GM23338 (cell line): Measurements from ENCODE around the gene FBN3. TPM values are rescaled to one million over a fixed set of nuclear protein-coding genes. Genes with fewer than 3 reads are reported as not detected.

Experiments
- ATAC-seq: fragments of 200-7000 bp; cut with Tn5 transposase; 3 replicates; pipeline ENCODE4 v1.9.1; 2020
- DNase-seq: peaks from one replicate; pipeline ENCODE4 v3.0.0-alpha.2; 2015; ENCODE audit warnings: low spot score
- H2AFZ ChIP-seq: fragments of 200-600 bp; sonication (generic); 2 replicates; pipeline ENCODE4 v1.8.0; 2016; ENCODE audit warnings: antibody characterized with exemption, mild to moderate bottlenecking, moderate library complexity
- H3F3A ChIP-seq: fragments of 200-600 bp; sonication (generic); replicated peaks from 2 replicates; pipeline ENCODE4 v1.8.0; 2017; ENCODE audit warnings: antibody characterized with exemption, mixed run types, low read depth
- H3K27ac ChIP-seq: fragments of 200-600 bp; sonication (generic); 2 replicates; pipeline ENCODE4 v1.6.1; 2016; ENCODE audit warnings: low read depth
- H3K27me3 ChIP-seq: fragments of 200-600 bp; sonication (generic); 2 replicates; pipeline ENCODE4 v1.8.0; 2016; ENCODE audit warnings: mild to moderate bottlenecking, mixed run types, moderate library complexity; ENCODE audit not compliant: insufficient read depth
- H3K36me3 ChIP-seq: fragments of 200-600 bp; sonication (generic); 2 replicates; pipeline ENCODE4 v1.8.0; 2016; ENCODE audit warnings: mild to moderate bottlenecking; ENCODE audit not compliant: insufficient read depth
- H3K4me1 ChIP-seq: fragments of 200-600 bp; sonication (generic); 2 replicates; pipeline ENCODE4 v1.8.0; 2016; ENCODE audit warnings: mild to moderate bottlenecking, moderate library complexity; ENCODE audit not compliant: insufficient read depth
- H3K4me2 ChIP-seq: fragments of 200-600 bp; sonication (generic); 2 replicates; pipeline ENCODE4 v1.7.1; 2017; ENCODE audit warnings: mixed run types
- H3K4me3 ChIP-seq: fragments of 200-600 bp; sonication (generic); 2 replicates; pipeline ENCODE4 v1.6.1; 2016; ENCODE audit warnings: mixed run types
- H3K79me2 ChIP-seq: fragments of 200-600 bp; sonication (generic); replicated peaks from 2 replicates; pipeline ENCODE4 v1.8.0; 2017; ENCODE audit warnings: mild to moderate bottlenecking; ENCODE audit not compliant: insufficient read depth
- H3K9me2 ChIP-seq: fragments of 200-600 bp; sonication (generic); 2 replicates; pipeline ENCODE4 v1.8.0; 2017; ENCODE audit not compliant: insufficient read depth
- H4K20me1 ChIP-seq: fragments of 200-600 bp; sonication (generic); replicated peaks from 2 replicates; pipeline ENCODE4 v1.8.0; 2017; ENCODE audit warnings: mild to moderate bottlenecking; ENCODE audit not compliant: insufficient read depth
- H3K27ac Mint-ChIP-seq: 2 replicates; pipeline ENCODE4 v1.8.0; 2020; ENCODE audit warnings: inconsistent platforms, mild to moderate bottlenecking, moderate library complexity, mixed read lengths
- H3K27me3 Mint-ChIP-seq: 3 replicates; pipeline ENCODE4 v1.8.0; 2022; ENCODE audit warnings: low read depth, mild to moderate bottlenecking, moderate library complexity, mixed read lengths, inconsistent platforms; ENCODE audit not compliant: insufficient read depth, poor library complexity
- H3K36me3 Mint-ChIP-seq: 3 replicates; pipeline ENCODE4 v1.8.0; 2021; ENCODE audit warnings: low read depth, mild to moderate bottlenecking, inconsistent platforms, moderate library complexity, mixed read lengths
- H3K4me1 Mint-ChIP-seq: 3 replicates; pipeline ENCODE4 v1.8.0; 2020; ENCODE audit warnings: mild to moderate bottlenecking, inconsistent platforms, mixed read lengths
- H3K4me3 Mint-ChIP-seq: 3 replicates; pipeline ENCODE4 v1.8.0; 2021; ENCODE audit warnings: moderate library complexity, mild to moderate bottlenecking, inconsistent platforms, mixed read lengths
- H3K9me3 Mint-ChIP-seq: 3 replicates; pipeline ENCODE4 v1.8.0; 2020; ENCODE audit warnings: moderate library complexity, mild to moderate bottlenecking, inconsistent platforms, mixed read lengths
- CREB1 ChIP-seq: fragments of 250-450 bp; sonication (Bioruptor Pico); IDR thresholded peaks from 2 replicates; pipeline ENCODE4 v1.5.0; 2020; ENCODE audit warnings: low read depth, mild to moderate bottlenecking, moderate library complexity
- ETS1 ChIP-seq: IDR thresholded peaks from 2 replicates; pipeline ENCODE4 v1.6.1; 2016; ENCODE audit warnings: antibody characterized with exemption
- EZH2phosphoT487 ChIP-seq: fragments of 200-600 bp; sonication (generic); IDR thresholded peaks from one replicate; pipeline ENCODE4 v1.8.1; 2018; ENCODE audit warnings: antibody characterized with exemption; ENCODE audit not compliant: unreplicated experiment
- ZNF114 ChIP-seq: fragments of 250-450 bp; sonication (Bioruptor Pico); IDR thresholded peaks from 2 replicates; pipeline ENCODE4 v1.5.0; 2020; ENCODE audit warnings: mild to moderate bottlenecking, moderate library complexity
- polyA plus RNA-seq: library from polyadenylated mRNA; unstranded; fragments of >200 nt; fragmentation: Nextera tagmentation; extraction: Ambion mirVana; gene quantifications from 2 replicates; pipeline ENCODE4 v1.2.1, GENCODE V29; 2016
- total RNA-seq: library from RNA; depleted of rRNA; stranded (reverse); fragments of >200 nt; shearing (Covaris generic); gene quantifications from 2 replicates; pipeline ENCODE4 v1.2.3, GENCODE V29; 2014
- TF ChIP-seq, protein P1 (sequence below): IDR thresholded peaks from one replicate; pipeline ENCODE4 v1.6.1; 2018; ENCODE audit warnings: antibody characterized with exemption; ENCODE audit not compliant: unreplicated experiment
- TF ChIP-seq, protein P2 (sequence below): fragments of 250-450 bp; sonication (Bioruptor Pico); IDR thresholded peaks from 2 replicates; pipeline ENCODE4 v1.5.0; 2020; ENCODE audit warnings: mild to moderate bottlenecking, moderate library complexity

The FBN3 gene
- total and polyA plus RNA-seq, 2 experiments from 2014 or later = 8.5 to 54.5 TPM

DNA sequence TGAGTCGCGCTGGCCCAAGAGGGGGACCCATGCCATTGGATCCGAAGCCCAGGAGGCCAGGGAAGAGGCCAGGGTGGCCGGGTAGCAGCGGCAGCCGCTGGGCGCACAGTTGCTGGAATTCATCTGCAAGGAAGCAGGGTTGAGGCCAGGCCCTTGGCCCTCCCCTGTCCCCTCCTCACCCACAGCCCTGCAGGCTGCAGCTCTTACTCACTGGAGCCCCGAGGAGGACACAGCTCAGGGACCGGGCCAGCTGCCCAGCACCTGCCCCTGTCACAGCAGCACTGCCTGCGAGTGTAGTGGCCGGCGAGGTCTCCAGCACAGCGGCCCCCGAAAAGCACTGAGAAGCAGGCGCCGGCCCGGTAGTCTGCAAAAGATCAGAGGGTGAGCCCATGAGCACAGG, 11.2 kb downstream of the FBN3 start (continued):
- TF ChIP-seq, protein P1, sequence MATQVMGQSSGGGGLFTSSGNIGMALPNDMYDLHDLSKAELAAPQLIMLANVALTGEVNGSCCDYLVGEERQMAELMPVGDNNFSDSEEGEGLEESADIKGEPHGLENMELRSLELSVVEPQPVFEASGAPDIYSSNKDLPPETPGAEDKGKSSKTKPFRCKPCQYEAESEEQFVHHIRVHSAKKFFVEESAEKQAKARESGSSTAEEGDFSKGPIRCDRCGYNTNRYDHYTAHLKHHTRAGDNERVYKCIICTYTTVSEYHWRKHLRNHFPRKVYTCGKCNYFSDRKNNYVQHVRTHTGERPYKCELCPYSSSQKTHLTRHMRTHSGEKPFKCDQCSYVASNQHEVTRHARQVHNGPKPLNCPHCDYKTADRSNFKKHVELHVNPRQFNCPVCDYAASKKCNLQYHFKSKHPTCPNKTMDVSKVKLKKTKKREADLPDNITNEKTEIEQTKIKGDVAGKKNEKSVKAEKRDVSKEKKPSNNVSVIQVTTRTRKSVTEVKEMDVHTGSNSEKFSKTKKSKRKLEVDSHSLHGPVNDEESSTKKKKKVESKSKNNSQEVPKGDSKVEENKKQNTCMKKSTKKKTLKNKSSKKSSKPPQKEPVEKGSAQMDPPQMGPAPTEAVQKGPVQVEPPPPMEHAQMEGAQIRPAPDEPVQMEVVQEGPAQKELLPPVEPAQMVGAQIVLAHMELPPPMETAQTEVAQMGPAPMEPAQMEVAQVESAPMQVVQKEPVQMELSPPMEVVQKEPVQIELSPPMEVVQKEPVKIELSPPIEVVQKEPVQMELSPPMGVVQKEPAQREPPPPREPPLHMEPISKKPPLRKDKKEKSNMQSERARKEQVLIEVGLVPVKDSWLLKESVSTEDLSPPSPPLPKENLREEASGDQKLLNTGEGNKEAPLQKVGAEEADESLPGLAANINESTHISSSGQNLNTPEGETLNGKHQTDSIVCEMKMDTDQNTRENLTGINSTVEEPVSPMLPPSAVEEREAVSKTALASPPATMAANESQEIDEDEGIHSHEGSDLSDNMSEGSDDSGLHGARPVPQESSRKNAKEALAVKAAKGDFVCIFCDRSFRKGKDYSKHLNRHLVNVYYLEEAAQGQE = no peak
- TF ChIP-seq CREB1 (CRISPR knock-in tag) = no peak
- TF ChIP-seq, protein P2, sequence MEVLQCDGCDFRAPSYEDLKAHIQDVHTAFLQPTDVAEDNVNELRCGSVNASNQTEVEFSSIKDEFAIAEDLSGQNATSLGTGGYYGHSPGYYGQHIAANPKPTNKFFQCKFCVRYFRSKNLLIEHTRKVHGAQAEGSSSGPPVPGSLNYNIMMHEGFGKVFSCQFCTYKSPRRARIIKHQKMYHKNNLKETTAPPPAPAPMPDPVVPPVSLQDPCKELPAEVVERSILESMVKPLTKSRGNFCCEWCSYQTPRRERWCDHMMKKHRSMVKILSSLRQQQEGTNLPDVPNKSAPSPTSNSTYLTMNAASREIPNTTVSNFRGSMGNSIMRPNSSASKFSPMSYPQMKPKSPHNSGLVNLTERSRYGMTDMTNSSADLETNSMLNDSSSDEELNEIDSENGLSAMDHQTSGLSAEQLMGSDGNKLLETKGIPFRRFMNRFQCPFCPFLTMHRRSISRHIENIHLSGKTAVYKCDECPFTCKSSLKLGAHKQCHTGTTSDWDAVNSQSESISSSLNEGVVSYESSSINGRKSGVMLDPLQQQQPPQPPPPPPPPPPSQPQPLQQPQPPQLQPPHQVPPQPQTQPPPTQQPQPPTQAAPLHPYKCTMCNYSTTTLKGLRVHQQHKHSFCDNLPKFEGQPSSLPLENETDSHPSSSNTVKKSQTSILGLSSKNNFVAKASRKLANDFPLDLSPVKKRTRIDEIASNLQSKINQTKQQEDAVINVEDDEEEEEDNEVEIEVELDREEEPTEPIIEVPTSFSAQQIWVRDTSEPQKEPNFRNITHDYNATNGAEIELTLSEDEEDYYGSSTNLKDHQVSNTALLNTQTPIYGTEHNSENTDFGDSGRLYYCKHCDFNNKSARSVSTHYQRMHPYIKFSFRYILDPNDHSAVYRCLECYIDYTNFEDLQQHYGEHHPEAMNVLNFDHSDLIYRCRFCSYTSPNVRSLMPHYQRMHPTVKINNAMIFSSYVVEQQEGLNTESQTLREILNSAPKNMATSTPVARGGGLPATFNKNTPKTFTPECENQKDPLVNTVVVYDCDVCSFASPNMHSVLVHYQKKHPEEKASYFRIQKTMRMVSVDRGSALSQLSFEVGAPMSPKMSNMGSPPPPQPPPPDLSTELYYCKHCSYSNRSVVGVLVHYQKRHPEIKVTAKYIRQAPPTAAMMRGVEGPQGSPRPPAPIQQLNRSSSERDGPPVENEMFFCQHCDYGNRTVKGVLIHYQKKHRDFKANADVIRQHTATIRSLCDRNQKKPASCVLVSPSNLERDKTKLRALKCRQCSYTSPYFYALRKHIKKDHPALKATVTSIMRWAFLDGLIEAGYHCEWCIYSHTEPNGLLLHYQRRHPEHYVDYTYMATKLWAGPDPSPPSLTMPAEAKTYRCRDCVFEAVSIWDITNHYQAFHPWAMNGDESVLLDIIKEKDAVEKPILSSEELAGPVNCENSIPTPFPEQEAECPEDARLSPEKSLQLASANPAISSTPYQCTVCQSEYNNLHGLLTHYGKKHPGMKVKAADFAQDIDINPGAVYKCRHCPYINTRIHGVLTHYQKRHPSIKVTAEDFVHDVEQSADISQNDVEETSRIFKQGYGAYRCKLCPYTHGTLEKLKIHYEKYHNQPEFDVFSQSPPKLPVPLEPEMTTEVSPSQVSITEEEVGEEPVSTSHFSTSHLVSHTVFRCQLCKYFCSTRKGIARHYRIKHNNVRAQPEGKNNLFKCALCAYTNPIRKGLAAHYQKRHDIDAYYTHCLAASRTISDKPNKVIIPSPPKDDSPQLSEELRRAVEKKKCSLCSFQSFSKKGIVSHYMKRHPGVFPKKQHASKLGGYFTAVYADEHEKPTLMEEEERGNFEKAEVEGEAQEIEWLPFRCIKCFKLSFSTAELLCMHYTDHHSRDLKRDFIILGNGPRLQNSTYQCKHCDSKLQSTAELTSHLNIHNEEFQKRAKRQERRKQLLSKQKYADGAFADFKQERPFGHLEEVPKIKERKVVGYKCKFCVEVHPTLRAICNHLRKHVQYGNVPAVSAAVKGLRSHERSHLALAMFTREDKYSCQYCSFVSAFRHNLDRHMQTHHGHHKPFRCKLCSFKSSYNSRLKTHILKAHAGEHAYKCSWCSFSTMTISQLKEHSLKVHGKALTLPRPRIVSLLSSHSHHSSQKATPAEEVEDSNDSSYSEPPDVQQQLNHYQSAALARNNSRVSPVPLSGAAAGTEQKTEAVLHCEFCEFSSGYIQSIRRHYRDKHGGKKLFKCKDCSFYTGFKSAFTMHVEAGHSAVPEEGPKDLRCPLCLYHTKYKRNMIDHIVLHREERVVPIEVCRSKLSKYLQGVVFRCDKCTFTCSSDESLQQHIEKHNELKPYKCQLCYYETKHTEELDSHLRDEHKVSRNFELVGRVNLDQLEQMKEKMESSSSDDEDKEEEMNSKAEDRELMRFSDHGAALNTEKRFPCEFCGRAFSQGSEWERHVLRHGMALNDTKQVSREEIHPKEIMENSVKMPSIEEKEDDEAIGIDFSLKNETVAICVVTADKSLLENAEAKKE (CRISPR knock-in tag) = no peak

- Mint-ChIP-seq H3K9me3 (no peaks in the 10 kb centered on the region; the same call in 2 of the 3 replicates), H3K27ac (no peak overlapping the region), H3K36me3 (peaks cover 61% of the 10 kb centered on the region), H3K4me1 (peaks cover 3% of the 10 kb centered on the region; the same call in 2 of the 3 replicates), H3K27me3 (peaks cover 2% of the 10 kb centered on the region), H3K4me3 (no peak overlapping the region)
- Histone ChIP-seq H4K20me1 (no peaks in the 10 kb centered on the region; the same call in 1 of the 2 replicates), H3K4me2 (no peak overlapping the region), H3K36me3 (no peaks in the 10 kb centered on the region; the same call in none of the 2 replicates), H2AFZ (no peak overlapping the region), H3K4me1 (no peaks in the 10 kb centered on the region), H3K9me2 (no peaks in the 10 kb centered on the region), H3F3A (no peaks in the 10 kb centered on the region), H3K79me2 (no peaks in the 10 kb centered on the region), H3K27me3 (peaks cover 3% of the 10 kb centered on the region; the same call in 1 of the 2 replicates), H3K27ac (no peak overlapping the region), H3K4me3 (no peak overlapping the region)
- TF ChIP-seq ETS1 (no peak), CREB1 (CRISPR knock-in tag) (no peak), ZNF114 (no peak), EZH2phosphoT487 (no peak)
- ATAC-seq (no peak), DNase-seq (no peak)
Measured at GRCh38 chr19:8137425-8137824, 12.0 kb downstream of the FBN3 start.
